ENCODE results near the gene PIK3R4.

DNA sequence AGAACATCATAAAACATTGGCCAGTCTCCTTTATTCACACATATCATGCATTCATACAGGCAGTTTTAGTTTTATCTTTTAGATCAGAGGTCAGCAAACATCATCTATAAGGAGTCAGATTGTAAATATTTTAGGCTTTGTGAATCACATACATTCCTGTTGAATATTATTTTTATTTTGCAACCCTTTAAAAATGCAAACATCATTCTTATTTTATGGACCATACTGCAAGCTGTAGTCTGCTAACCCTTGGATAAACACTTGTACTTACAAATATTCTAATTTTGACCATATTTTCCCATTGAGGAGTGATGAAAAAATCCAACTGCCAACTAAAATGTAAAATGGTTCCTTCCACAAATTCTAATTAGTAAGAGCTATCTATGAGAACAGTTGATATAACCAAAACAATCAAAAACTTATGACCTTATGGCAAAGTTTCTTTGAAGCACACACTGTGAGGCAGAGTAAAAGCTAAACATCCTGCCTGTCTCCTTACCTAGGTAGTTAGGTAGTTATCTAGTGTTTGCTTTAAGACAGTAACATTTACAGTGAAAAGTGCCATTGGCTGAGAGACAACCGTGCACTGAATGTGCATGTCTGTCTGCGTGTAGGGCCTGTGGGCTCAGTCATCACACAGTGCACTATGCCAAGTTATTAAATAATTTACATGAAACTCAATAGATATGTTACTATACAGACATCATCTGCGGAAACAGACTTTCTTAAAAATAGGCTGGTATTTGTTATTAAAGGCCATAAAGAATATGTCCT lies 57.7 kb downstream of the PIK3R4 start:
- TF ChIP-seq, protein P1, sequence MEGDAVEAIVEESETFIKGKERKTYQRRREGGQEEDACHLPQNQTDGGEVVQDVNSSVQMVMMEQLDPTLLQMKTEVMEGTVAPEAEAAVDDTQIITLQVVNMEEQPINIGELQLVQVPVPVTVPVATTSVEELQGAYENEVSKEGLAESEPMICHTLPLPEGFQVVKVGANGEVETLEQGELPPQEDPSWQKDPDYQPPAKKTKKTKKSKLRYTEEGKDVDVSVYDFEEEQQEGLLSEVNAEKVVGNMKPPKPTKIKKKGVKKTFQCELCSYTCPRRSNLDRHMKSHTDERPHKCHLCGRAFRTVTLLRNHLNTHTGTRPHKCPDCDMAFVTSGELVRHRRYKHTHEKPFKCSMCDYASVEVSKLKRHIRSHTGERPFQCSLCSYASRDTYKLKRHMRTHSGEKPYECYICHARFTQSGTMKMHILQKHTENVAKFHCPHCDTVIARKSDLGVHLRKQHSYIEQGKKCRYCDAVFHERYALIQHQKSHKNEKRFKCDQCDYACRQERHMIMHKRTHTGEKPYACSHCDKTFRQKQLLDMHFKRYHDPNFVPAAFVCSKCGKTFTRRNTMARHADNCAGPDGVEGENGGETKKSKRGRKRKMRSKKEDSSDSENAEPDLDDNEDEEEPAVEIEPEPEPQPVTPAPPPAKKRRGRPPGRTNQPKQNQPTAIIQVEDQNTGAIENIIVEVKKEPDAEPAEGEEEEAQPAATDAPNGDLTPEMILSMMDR (IDR thresholded peaks at IDR 0.05), result no peak
- TF ChIP-seq POLR2A (IDR thresholded peaks at IDR 0.05), result no peak

All from breast epithelium (tissue), 3 donors.